HG03108 (cell line): ENCODE data around the gene AGRN.
"Not testable (repeated sequence)": the region's sequence is repeated elsewhere in the genome, so short reads cannot be mapped to it uniquely, and the experiment has no call there.

Experiments
- ATAC-seq: cut with Tn5 transposase; IDR thresholded peaks from one replicate; pipeline ENCODE4 v1.9.1; 2021; ENCODE audit warnings: moderate library complexity; ENCODE audit not compliant: unreplicated experiment

AGRN gene

DNA sequence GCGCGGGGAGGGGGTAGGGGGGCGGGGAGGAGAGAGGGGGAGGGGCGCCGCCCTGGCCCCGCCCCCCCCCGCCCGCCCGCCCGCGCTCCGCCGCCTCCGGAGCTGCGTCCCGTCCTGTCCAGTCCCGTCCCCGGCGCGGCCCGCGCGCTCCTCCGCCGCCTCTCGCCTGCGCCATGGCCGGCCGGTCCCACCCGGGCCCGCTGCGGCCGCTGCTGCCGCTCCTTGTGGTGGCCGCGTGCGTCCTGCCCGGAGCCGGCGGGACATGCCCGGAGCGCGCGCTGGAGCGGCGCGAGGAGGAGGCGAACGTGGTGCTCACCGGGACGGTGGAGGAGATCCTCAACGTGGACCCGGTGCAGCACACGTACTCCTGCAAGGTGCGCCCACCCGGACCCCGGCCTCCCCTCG is at the start of gene AGRN:
AGRN (plus strand) TSS at position 121 of the 405 bp plus-strand sequence; CDS start at position 174, 53 bp downstream.
- ATAC-seq, result peak; percentile 27

DNA sequence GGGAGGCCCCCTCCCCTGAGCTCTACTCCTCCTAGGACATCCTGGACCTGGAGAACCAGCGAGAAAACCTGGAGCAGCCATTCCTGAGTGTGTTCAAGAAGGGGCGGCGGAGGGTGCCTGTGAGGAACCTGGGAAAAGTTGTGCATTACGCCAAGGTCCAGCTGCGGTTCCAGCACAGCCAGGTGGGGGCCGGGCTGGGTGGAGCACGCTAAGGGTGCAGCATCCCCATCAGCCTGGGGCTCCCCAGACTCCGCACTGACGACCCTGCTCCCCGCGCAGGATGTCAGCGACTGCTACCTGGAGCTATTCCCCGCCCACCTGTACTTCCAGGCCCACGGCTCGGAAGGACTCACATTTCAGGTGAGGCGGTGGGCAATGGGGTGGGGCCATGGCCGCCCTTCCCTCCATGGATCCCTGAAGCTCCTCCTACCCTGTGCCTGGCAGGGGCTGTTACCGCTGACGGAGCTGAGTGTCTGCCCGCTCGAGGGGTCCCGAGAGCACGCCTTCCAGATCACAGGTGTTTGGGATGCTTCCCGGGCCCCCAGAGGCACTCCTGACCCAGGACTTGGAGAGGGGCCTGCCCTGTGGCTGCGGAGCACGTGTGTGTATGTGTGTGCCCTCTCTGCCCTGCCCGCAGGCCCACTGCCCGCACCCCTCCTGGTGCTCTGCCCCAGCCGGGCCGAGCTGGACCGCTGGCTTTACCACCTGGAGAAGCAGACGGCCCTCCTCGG is 49.5 kb upstream of the AGRN start:
- no peak for ATAC-seq

DNA sequence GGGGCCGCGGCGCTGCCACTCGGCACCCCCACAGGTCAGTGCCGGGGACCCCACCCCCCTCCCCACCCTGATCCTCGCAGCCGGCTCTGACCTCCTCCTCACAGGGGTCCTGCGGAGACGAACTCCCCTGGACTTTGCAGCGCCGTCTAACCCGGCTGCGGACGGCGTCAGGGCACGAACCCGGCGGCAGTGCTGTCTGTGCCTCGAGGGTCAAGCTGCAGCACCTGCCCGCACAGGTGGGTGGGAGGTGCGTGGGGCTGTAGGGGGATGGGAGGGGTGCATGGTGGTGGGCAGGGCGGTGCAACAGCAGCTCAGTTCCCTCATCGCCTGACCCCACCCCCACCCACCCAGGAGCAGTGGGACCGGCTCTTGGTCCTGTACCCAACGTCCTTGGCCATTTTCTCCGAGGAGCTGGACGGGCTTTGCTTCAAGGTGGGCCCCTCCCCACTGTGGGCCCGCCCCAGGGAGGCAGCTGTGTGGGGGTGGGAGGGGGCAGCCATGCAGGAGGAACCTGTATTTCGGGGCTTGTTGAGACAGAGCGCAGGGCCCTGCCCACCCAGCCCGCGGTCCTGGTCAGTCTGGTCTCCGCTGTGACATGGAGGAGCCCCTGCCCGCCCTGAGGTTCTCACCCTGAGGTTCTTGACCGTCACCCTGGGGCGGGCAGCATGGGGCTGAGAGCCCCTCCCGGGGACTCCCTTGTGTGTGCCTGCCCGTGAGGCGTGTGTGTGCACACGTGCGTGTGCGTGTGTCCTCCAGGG is 48.8 kb upstream of the AGRN start:
- ATAC-seq, result no peak

DNA sequence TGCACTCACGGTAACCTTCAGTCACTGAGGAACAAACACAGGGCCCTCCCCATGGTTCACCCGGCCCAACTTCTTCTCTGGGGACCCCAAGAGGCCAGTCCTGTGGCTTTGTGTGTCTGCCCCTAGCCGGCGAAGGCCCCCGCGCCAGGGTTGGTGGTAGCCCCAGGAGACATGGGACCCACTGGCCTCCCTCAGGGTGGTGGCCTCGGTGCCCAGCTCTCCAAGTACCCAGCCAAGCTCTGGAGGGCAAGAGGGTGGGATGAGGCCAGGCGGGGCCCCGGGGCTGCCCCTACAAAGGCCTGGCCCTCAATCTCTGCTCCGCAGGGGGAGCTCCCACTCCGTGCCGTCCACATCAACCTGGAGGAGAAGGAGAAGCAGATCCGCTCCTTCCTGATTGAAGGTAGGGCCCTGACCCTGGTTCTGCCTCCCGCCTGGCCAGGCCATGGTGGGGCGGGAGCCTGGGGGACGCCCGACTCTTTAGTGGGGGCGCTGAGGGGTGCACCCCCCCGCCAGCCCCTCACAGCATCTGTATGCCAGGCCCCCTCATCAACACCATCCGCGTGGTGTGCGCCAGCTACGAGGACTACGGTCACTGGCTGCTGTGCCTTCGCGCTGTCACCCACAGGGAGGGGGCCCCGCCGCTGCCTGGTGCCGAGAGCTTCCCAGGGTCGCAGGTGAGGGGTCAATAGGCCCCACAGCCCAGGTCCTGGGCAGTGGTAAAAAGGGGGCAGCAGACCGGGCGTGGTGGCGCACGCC is 48.0 kb upstream of the AGRN start:
- no peak for ATAC-seq

DNA sequence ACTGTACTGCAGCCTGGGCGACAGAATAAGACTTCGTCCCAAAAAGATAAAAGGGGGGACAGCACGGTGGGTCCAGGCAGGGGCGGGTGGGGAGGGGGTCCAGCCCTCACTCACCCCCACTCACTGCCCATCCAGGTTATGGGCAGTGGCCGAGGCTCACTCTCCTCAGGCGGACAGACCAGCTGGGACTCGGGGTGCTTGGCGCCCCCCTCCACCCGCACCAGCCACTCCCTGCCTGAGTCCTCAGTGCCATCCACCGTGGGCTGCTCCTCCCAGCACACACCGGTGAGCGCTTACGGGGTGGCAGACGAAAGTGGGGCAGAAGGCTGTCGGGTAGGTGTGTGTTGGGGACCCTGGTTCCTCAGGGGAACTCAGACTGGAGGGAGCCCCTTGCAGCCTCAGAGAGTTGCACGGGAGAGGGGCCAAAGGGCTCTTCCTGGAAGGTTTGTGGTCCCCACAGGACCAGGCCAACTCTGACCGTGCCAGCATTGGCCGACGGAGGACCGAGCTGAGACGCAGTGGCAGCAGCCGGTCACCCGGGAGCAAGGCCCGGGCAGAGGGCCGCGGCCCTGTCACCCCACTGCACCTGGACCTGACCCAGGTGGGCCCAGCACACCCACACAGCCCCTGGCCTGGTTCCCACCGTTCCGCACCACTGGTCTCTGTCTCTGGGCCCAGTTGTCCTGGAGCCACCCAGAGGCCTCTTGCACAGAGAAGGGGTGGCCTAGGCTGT is 47.0 kb upstream of the AGRN start:
- no peak for ATAC-seq

DNA sequence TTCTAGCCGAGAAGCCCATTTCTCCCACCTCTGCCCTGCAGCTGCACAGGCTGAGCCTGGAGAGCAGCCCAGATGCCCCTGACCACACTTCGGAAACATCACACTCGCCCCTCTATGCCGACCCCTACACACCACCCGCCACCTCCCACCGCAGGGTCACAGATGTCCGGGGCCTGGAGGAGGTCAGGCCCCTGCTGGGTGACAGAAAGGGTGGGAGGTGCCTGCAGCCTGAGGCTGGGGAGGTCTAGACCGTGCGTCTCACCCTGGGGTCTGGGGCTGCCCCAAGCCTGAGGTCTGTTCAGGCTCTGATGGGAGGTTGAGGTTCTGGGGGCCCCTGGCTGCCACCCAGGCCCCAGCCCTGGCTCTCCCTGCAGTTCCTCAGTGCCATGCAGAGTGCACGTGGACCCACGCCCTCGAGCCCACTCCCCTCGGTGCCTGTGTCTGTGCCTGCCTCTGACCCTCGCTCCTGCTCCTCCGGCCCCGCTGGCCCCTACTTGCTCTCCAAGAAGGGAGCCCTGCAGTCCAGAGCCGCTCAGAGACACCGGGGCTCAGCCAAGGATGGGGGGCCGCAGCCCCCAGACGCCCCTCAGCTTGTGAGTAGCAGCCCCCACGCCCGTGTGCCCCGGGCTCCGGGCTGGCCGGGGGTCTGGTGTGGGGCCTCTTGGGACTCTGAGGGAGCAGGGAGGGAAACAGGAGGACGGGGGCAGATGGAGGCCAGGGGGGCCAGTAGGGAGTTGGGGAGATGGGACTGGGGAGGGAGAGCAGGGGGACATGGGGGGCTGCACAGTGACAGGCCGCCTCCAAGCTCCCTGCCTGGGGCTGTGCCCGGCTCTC is 46.2 kb upstream of the AGRN start:
- no peak for ATAC-seq

DNA sequence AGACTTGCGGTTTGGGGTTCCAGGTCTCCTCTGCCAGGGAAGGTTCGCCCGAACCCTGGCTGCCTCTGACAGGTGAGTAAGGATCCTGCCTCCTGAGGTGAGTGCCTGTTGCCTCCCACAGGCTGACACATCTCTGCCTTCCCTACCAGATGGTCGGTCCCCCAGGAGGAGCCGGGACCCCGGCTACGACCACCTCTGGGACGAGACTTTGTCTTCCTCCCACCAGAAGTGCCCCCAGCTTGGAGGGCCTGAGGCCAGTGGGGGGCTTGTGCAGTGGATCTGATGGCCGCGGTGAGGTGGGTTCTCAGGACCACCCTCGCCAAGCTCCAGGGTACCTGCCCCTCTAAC is 45.7 kb upstream of the AGRN start:
- no peak for ATAC-seq

DNA sequence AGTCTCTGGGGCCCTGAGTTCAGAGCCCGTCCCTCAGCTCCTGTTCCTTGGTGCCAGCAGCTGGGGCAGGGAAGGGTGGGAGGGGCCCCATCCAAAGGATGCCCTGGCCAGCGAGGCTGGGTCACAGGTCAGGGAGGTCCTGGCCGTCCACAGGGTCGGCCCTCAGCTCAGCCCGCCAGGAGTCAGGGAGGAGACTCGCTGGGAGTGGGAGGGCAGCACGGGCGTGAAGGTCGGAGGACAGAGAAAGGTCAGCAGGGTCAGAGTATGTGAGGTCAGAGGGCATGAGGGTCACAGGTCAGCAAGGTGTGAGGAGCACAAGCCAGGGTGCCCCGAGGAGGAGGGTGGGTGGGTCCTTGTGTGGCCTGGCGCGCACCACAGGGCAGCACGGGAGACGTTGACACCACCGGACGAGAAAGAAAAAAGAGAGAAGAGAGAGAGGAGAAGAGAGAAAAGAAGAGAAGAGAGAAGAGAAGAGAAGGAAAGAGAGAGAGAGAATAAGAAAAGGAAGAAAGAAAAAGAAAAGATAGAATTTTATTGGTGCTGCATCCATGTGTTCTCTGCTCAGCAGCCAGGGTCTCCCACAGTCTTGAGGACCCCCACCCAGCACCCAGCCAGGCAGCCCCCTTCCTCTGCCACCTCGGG is 45.1 kb upstream of the AGRN start:
- ATAC-seq, result no peak

DNA sequence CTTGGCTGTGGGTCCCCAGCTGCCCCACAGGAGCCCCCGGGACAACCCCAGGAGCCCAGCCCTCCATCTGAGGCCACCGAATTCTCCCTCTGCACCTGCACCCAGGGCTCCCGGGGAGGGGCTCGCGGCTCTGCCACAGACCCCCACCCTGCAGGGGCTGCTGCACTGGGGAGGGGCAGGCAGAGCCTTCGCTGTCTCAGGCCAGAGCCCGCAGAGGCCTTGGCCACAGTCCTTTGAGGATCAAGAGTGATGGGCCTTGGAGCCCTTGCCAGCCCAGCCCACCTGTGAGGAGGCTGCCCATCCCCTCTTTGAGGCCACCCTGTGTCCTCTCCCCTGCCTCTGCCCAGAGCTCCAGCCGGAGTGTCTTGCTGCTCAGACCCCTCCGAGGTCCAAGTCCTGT is 44.6 kb upstream of the AGRN start:
- ATAC-seq, result no peak

DNA sequence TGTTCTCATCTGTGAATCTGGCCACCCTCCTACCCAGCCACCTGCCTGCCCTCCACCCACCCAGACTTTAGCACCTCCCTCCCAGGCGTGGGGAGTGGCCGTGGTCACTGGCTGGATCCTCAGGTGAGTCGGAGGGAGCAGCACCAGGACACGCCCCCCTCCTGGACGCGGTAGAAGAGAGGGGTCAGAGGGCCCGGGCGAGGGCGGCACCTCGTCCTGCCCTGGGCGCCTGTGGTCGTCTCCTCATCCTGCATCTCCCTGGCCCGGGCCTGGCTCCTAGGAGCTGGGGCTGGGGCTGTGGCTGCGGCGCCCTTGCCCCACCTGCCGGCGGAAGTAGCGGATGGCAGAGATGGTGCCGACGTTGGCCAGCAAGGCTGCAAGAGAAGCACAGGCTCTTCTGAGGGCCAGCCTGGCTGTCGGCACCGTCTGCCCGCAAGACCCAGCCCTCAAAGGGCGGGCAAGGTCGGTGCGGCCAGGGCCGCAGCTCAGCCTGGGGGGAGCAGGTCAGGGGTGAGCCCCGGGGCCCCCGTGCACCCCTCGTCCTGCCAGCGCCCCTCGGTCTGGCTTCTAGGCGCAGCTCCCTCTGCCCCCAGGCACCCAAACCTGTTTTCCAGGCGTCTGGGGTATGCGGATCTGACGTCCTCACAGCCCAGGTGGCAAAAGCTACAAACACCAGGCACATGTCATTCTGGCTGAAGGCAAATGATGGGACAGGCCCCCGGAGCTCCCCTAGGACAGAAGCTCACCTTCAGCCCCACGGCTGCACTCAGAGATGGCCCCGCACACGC is 43.8 kb upstream of the AGRN start:
- peak; percentile 59 for ATAC-seq

DNA sequence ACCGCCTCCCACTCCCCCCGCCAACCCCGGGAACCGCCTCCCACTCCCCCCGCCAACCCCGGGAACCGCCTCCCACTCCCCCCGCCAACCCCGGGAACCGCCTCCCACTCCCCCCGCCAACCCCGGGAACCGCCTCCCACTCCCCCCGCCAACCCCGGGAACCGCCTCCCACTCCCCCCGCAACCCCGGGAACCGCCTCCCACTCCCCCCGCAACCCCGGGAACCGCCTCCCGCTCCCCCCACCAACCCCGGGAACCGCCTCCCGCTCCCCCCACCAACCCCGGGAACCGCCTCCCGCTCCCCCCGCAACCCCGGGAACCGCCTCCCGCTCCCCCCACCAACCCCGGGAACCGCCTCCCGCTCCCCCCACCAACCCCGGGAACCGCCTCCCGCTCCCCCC is 43.1 kb upstream of the AGRN start:
- ATAC-seq, result not testable (repeated sequence)

DNA sequence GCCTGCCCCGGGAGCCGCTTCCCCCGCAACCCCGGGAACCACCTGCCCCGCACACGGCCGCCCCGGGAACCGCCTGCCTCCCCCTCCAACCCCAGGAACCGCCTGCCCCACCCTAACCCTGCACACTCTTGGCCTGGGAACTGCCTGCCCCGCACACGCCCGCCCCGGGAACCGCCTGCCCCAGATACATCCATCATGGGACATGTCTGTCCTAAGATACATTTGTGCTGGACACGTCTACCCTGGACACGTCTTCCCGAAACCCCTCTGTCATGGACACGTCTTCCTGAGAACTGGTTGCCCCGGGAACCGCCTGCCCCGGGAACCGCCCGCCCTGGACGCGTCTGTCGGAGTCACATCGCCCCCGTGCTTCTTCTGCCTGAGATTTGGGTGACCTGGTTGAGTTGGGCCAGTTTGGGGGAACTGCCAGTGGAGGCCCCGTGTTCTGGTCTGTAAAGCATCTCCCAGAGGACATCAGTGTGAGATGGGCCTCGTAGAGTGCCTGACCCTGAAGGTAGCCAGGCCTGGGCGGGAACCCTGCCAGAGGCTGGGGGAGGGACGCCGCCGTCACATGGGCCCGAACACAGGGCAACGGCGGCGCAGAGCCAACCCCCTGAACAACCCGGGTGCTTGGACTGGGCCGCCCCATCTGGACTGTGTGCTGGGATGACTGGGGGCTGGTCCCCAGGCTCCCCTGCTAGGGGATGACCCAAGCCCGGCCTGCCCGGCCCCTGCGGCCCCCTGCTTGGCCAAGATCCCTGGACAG is 41.7 kb upstream of the AGRN start:
- ATAC-seq, result no peak

DNA sequence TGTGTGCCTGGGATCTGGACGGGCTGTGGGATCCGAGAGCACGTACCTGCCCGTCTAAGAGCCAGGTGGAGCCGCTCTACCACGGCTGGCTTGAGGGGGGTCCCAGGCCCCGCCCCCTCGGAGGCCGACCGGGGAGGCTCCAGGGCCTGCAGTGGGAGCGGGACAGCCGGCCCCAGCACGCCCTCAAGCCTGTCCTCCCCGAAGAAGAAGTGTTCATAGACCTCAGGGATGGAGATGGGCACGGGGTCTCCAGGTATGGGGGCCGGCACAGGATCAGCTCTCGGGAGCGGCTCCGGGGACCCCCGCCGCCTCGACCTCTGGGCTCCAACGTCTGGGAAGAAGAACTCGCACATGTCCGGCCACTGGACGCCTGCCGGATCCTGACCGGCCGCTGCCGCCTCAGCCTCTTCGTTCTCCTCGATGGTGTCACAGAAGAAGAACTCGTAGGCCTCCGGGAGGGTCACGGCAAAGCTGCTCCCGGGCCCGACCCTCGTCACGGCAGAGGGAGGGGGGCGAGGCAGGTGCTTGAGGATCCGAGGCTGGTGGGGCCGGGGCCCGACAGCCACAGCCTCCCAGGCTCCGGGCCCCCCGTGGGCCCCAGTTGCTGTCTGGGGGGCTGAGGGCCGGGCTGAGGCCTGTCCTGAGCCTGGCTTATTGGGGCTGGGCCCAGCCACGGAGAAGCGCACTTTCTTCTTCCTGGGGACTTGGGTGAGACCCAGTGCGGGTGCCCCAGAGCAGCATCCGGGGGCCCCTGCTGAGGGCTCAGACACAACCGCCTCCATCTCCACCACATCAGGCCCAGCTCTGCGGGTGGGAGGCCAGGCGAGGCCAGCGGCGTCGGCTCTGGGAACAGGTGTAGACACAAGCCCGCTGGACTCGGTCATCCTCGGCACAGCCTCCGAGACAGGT is 40.8 kb upstream of the AGRN start:
- ATAC-seq, result no peak

DNA sequence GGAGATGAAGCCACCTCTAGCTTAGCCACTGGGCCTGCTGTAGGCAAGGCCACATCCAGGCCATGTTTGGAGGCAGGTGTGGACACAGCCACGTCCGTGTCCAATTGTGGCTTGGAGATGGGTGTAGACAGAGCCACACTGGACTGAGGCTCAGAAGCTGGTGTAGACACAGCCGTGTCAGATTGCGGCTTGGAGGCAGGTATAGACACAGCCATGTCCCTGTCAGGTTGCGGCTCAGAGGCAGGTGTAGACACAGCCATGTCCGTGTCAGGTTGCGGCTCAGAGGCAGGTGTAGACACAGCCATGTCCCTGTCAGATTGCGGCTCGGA is 40.2 kb upstream of the AGRN start:
- ATAC-seq, result no peak

DNA sequence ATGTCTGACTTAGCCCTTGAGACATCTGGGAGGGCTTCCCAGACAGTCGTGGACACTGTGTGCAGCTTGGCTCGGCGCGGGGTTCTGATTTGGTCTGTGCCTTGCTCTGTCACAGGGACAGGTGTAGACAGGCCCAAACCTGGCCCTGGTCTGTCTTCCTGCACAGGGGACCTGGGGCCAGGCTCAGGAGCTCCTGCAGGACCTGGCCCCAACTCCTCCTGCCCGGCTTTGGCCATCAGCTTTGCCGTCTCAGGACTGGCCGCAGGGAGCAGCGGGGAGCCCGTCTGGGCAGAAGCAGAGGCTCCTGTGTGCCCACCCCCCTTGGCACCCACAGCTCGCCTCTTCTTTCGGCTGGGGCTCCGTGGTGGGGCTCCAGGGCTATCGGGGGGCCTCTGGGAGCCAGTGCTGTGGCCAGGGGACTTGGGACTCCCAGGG is 39.8 kb upstream of the AGRN start:
- no peak for ATAC-seq

DNA sequence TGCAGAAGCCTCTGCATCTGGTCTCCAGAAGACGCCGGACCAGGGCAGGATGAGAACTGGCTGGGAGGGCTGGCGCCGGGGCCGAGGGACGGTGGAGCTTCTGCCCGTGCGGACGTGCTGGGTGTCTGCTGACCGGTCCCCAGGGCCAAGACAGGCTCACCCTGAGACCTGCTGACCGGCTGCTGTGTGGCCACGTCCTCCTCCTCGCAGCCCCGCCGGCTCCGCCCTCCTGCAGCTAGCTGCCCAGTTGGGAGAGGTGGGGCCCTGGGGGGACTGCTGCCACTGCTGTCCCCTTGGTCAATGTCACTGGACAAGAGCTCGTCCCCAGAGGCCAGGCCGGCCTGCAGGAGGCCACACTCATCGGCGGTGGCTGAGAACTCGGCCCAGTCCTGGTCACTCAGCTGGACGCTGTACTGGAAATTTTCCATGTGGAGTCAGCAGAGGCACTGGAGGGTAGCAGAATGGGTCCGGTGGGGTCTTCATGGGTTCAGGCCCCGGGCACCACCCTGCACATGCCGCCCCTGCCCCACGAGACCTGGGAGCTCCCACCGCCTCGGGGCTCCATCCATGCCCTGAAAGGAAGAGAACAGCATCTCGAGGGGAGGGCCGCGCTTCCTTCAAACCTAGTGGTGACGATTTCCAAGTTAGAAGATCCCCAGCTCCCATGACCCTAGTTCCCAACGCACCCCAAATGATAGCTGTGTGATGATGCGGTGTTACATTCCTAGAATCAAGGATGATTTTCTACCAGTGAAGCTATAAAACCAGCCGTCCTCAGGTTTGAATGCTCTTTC is 39.1 kb upstream of the AGRN start:
- ATAC-seq, result no peak
